HG03066 (cell line): ENCODE measurements around the gene NAB2.
"Not testable (repeated sequence)": the region's sequence is repeated elsewhere in the genome, so short reads cannot be mapped to it uniquely, and the experiment has no call there.

Experiments used
- ATAC-seq: cut with Tn5 transposase; IDR thresholded peaks from one replicate; pipeline ENCODE4 v1.9.1; 2021; ENCODE audit warnings: low read depth; ENCODE audit not compliant: unreplicated experiment

Gene NAB2

DNA sequence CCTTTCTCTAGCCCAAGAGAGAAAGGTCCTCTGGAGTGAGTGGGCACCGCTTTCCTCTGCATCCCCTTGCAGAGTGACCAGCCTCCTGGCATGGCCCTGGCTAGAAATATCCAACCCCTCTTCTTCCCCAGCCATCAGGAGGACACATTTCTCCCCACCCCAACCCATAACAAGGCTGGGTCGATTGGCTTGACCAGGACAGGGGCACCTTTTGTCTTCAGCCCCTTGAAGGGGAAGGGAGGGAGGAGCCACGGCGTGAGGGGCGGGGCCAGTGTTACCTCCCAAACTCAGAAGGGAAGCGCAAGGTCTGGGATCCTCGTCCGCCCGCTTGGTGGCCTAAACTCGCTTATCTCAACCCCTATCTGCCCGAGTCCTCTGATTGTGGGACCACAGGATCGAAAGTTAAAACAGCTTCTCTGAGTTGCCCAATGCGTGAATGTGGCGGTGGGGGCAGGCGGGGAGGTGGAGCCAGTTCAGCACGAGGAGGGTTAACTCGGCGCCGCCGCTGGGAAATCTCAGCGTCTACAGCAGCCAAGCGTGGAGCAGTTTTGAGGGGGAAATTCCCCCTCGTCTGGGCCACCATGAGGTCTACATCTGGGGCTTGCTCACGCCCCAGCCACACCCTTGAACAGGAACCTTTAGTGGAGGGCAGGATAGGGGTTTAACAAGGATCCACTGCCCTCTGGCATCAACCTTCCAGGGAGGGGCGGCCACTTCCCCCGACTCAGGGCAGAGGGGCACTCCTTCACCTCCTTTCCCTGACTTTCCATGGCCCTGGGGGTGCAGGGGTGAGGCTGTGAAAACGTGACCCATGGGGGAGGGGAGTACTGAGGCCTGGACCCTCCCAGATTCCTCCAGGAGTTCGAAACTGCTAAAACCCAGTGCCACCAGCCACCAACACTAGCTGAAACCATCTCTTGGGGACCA lies 21.5 kb downstream of the NAB2 start:
- ATAC-seq = no peak

DNA sequence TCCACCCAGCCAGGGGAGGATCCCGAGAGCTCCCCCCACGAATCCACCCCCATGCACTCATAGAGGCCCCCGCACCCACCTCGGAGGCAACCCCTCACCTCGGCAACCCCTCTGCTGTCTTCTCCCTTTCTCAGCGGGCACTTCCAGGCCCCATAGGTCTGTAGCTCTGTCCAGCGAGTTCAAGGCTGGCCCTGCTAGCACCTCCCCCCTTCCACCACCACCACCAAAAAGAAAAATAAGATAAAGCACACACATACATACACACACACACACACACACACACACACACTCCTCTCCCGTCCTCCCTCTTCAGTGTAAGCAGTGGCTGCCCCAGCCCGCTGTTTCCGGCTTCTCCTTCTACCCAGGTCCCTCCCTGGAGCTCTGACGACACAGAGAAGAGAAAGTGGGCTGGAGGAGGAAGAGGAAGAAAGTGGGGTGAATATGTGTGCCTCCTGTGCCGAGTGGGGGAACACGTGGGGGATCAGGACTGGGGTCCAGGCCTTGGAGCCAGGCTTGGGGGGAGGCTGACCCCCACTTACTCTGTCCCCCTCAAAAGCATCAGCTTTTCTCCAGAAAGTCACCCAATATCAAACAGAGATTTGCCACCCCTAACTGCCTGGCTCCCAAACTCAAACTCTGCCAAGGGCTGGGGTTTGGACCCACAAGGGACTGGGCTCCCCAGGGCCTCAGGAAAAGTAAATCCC lies 22.3 kb downstream of the NAB2 start, which contains the start of gene STAT6:
STAT6 (minus strand) TSS at position 332 of the 704 bp plus-strand sequence. CDS start 3,084 bp downstream, outside the sequence.
- ATAC-seq = peak; percentile 54

DNA sequence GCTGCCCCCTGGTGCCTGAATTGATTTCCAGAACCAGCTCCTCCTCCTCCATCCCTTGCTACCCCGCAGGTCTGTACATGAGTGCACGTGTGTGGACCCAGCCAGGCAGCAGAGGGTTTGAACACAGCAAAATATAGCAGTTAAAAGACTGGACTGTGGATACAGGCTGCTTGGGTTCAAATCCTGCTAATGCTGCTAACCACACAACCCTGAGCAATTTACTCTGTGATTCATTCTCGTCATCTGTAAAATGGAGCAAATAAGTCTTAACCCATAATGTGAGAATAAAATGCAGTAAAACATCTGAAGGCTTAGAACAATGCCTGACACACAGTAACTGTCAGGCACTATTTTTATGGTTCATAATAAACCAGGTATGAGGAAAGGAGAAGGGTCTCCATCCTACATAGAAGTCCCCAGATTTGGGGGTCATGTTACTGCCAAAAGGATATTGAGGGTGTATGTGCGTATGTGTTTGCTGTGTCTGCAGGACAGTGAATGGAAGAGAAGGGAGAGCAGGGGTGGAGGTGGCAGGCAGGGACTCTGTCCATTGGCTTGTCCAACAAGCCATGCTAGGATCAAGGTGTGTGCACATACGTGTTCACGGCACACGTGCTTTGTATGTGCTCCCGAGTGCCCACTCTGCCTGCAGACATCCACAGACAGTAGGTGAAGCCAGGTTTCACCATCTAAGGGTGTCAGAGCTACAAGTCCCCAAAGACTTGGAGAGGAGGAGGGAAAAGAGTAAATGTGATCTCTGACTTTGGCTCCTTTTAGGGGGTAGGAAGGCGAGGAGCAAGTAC lies 23.8 kb downstream of the NAB2 start:
- no peak for ATAC-seq

DNA sequence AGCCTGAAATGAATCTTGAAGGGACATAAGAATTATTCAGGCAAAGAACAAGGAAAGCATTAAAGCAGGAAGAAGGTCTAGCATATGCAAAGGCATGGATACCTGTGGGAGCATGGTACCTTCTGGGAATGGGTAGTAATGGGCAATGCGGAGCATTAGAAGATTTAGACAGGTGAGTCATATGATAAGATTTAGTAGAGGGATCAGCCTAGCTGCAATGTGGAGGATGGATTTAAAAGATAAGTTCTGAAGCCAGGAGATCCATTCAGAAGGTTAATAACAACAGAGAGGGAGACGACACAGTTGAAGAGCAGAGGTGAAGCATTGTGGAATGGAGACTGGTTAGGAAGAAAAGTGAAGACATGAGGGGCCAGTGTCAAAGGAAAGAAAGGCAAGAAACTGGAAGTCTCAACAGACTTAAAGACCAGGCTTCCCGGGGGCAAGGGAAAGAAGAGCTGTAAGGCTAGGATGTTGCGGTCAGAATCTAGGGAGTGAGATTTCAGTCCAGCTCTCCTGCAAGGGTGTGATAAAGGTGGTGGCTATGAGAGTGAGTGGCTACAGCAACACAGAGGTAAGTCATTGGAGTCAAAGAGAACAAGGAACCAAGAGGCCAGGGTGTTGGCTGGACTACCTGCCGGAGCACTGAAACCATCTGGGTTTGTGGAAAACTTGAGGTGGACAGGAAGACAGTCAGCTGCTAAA lies 27.8 kb downstream of the NAB2 start:
- no peak for ATAC-seq

DNA sequence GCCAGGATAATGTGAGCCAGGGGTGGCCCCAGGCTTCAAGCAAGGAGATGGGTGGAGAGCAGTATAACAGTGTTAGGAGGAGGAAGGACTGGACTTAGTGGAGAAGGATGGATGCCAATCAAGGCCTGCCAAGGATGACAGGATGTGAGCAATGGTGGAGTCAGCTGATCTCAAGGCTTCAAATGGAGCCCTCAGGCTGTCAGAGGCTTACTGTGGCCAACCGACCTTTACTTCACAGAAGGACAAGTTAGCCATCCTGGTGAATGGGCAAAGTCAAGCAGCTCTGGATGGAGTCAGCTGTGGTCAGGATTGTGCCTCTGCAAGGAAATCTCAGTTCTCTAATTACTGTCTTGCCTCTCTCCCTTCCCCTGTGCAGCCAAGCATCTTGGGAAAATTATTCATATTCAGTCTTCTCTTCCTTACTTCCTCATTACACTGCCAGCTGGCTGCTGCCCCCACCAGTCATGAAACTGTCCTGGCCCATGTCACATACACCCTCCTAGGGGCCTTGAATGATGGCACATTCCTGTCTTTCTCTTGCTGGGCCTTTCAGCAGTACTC lies 29.9 kb downstream of the NAB2 start:
- ATAC-seq = no peak

DNA sequence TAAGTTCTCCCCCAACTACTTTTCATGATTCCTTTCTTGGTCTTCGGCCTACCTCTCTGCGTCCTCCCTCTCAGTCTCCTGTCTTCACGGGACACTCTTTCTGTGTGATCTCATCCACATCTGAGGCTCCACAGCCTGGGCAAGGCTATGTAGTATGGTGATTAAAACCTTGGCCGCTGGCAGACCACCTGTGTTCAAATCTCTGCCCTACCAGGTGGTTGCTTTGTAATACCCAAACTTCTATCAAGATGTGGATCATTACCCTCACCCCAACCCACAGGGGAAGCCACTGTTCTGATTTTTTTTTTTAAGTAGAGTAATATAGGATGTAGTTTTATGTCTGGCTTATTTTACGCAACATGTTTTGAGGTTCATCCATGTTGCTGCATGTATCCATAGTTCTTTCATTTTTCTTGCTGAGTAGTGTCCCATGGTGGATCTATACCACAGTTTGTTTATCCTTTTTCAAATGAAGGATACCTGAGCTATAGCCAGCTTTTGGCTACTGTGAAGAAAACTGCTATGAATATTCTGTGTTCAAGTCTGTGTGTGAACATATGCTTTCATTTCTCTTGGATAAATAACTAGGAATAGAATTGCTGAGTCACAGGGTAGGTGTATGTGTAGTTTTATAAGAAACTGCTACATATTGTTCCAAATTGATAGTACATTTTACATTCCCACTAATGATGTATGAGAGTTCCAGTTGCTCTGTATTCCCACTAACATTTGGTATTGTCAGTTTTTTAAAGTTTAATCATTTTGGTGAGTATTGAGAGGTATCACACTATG lies 30.6 kb downstream of the NAB2 start:
- no peak for ATAC-seq

DNA sequence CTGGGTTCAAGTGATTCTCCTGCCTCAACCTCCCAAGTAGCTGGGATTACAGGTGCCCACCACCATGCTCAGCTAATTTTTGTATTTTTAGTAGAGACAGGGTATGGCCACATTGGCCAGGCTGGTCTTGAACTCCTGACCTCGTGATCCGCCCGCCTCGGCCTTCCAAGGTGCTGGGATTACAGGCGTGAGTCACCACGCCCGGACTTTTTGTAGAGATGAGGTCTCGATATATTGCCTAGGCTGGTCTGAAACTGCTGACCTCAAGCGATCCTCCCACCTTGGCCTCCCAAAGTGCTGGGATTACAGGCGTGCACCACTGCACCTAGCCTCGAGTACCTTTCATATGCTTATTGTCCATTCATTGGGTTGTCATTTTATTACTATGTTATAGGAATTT lies 31.8 kb downstream of the NAB2 start:
- ATAC-seq = not testable (repeated sequence)

DNA sequence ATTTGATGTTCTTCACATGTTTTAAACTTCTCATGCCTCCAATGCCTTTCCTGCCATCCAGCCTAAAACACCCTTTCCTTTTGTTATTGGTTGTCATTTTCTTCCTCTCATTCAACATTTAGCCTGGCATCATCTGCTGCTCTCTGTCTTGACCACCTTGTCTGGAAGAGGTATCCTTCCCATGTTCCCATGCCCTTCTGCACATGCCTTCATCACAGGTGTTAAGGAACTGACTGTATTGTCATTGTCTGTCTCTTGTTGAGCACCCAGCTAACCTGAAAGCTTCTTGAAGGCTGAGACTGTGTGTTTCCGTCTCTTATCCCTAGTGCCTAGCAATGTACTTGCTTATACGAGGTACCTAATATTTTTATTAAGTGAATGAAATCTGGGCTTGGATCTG lies 34.9 kb downstream of the NAB2 start:
- ATAC-seq = no peak

DNA sequence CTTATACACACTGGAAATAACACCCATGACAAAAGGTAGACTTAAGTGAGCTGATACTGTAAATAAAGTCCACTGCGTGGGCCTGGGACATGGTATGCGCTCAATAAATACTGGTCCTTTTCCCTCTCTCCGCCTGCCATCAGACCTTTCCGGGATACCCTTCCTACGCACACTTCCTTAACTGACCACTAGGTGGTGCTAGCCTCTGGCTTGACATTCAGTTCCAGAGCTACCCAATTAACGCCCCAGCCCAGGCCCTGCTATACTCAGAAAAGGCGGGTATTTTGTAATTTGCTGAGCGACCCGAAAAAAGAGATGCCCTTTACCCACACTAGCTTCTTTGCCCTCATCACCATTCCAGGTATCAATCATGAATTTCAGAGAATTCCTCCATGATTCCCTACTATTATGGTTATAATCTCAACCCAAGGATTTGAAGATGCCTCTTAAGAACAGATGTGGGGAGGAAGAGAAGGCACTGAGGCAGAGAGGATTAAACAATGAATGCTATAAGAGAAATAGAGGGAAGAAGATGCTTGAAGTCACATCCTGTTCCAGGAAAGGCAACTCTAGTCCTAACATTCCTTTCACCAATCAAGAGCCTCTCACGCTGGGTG lies 35.5 kb downstream of the NAB2 start:
- no peak for ATAC-seq

DNA sequence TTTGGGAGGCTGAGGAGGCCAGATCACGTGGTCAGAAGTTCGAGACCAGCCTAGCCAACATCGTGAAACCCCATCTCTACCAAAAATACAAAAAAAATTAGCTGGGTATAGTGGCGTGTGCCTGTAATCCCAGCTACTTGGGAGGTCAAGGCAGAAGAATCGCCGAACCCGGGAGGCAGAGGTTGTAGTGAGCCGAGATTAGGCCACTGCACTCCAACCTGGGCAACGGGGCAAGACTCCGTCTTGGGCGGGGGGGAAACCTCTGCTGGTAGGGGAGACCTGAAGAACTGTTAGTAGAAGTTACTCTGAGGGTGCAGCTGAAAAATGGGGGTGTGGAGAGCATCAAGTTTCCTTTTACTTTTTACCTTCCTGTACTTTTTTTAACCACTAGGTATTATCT lies 37.1 kb downstream of the NAB2 start:
- ATAC-seq = no peak

DNA sequence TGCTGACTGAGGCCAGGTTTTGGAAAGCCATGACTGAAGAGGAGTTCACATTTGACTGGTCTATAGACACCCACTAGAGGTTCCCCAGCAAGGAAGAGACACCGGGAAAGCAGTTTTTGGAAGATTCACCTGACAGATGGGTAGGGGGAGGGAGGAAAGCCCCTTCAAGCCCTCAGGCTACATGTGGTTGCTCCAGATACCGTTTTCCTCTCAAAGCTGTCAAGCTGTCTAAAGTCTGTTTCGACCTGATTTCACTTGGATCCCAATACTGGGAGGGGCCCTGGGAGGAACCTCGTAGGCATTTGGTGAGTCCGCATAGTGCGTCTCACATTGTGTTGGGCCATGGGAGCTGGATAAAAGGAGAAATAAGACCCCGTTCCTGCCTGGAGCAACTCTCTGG lies 37.6 kb downstream of the NAB2 start:
- no peak for ATAC-seq

DNA sequence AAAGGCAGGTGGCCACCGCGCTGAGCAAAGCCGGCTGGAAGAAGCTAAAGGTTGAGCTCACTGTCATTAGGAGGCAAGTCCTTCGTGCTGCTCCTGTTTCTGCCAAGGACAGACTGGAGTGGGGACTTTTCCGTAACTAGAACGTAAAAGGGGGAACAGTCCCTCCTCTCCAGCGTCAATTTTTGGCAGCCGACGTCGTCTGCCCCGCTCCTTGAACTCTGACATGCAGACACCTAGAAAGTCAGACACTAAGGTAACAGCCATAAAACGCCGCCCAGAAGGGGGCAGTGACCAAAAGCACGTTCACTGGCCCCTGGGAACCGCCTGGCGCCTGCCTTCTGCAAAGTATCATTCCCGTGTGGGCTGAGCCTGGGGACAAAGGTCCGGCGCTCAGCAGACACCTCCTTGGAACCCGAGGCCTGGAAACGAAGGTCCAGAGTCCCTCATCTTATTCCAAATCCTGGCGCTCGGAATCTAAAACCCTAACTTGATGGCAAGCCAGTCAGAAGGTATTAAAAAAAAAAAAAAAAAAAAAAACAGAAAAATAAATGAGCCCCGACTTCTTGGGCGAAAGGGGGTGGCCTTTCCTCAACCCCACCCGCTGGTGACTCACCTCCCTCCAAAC lies 38.3 kb downstream of the NAB2 start:
- ATAC-seq = peak; percentile 55

DNA sequence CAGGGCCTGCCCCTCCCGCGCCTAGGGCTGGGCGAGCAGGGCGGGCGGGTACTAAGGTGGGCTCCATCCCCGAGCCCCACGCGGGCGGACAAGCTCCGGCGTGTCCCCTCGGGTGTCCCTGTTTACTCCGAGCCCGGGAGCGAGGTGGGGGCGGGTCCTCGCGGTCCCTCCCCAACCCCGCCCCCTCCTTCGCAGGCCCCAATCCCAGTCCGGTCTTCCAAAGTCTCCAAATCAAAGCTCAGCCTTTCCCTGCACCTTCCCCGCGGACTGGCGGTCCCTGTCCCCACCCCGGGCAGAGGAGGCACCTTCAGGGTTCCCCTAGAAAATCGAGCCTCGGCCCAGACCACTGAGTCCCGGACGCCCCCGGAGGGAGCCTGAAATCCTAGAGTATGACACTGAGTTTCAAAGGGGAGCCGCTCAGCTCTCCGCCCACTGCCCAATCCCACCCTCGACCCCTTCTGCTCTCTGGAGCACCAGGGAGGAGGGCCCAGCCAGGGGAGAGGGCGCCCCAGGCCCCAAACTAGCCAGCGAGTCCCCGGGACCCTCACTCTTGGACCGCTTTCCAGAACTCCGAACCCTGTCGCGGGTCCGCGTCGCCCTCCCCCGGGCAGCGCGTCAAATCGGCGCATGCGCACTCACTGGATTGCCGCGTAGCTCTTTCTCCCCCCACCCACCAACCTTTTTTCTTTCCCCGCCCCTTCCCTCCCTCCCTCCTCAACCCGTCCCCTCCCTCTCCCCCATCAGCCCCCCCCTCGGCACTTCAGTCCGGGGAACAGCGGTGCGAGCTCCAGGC lies 39.0 kb downstream of the NAB2 start, which contains the start of gene LRP1:
LRP1 (plus strand) TSS at position 758 of the 793 bp plus-strand sequence. CDS start 482 bp downstream, outside the sequence.
- ATAC-seq = peak; percentile 34

DNA sequence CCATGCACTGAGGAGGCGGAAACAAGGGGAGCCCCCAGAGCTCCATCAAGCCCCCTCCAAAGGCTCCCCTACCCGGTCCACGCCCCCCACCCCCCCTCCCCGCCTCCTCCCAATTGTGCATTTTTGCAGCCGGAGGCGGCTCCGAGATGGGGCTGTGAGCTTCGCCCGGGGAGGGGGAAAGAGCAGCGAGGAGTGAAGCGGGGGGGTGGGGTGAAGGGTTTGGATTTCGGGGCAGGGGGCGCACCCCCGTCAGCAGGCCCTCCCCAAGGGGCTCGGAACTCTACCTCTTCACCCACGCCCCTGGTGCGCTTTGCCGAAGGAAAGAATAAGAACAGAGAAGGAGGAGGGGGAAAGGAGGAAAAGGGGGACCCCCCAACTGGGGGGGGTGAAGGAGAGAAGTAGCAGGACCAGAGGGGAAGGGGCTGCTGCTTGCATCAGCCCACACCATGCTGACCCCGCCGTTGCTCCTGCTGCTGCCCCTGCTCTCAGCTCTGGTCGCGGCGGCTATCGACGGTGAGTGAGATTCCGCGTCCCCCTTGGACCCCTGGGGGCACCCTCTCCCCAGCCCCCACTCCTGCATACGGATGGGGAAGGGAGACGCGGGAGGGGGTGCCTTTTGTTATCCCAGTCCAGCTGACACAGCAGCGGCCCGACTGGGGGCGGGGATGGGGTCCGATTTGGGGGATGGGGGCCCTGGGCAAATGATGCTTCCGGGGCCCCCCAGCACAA lies 39.8 kb downstream of the NAB2 start:
- ATAC-seq = no peak

DNA sequence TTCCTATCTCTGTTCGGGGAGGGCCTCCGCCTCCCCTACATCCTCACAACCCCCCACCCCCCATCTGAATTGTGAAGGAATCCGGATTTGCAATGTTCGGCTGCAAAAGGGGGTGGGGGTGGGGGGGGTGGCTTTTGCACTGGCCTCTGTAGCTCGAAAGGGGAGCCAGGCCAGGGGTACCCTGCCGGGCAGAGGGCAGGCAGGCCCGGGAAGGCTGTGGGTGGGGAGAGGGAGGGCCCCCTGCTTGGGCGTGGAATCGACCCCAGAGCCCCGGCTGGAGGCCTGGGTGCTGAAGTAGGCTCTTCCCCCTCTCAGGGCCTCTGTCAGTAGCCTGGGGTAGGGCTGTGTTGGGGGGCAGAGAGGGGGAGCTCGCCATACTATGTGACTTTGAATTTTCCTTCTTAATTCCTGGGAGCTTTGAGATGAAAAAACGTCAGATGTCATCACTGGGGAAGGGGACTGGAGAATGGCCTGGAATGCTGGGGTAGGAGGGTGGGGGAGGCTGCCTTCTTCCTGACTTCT lies 40.5 kb downstream of the NAB2 start:
- ATAC-seq = no peak

DNA sequence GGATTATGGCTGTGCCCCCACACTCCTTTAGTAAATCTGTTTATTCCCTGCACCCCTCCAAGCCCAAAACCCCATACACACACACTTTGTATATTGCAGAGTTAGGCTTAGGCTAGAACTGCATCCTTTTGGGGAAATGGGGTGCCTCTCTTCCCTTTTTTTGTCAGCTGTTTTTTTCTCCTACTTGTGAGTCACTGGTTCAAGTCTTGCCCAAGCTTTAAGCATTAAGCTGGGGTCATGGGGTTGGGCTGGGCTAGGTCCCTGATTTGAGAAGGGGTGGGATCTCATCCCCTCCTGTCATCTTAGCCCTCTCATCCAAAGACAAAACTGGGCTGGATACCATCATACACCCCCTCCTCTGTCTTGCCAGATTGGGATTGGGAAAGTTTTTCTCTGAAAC lies 41.0 kb downstream of the NAB2 start:
- ATAC-seq = no peak

DNA sequence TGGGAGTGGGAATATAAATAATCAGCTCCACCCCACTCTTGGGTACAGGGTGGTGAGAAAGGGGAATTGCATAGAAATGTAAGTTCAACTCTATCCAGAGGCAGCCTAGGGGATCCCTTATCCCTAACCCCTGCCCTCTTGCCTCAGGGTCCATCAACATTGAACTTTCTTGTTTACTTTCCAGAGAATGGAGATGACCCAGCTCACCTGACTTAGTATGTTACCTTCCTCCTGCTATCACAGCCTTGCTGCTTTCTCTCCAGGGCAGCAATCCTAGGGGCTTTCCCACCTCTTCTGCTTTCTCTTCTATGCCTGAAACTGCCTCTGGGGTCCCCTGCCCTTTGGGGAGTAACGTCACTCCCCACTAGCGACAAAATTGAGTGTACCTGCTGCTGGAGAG lies 42.0 kb downstream of the NAB2 start:
- no peak for ATAC-seq
